Muscle of back (tissue), 11 donors: ENCODE measurements around the gene COTL1. TPM values are rescaled to one million over a fixed set of nuclear protein-coding genes. Genes with fewer than 3 reads are reported as not detected.

Experiments
- DNase-seq, 3 donors: peaks; one replicate each; pipeline versions ENCODE4 v3.0.0 to v3.0.0-alpha.2; 2013
- polyA plus RNA-seq, 10 donors: library from polyadenylated mRNA; unstranded; fragments of 120-200 nt; gene quantifications; one replicate each; pipeline ENCODE4 v1.2.1, GENCODE V29; 2013; ENCODE audit not compliant: insufficient read length in 10 of 10

COTL1 gene
- polyA plus RNA-seq, 10 donors: 23.0 to 43.3 (median 28.5) TPM

DNA sequence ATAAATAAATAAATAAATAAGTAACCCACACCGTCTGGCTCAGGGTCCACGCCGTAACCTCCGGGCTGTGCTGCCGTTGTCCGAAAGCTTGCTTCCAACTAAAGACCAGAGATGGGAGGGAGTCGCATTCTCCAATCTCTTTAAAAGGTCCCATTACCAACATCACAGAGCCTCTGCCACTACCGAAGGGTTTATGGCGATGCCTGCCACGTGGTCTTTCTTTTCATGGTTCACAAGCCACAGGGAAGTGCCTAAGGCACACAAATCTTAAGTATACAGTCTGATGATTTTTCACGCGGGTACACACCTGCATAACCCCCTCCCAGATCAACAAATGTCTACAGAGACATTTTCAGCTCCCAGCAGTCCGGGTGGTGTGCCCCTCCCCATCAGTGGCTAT, 1.4 kb downstream of the COTL1 start:
- no peak for DNase-seq

GRCh38 chr16:84614968-84615813, 2.7 kb downstream of the COTL1 start:
- DNase-seq: peak in 1 of 3 donors; percentile 48

- DNase-seq: no peak
Observed at GRCh38 chr16:84614623-84614967, 3.3 kb downstream of the COTL1 start.

GRCh38 chr16:84614073-84614459, 3.8 kb downstream of the COTL1 start:
- DNase-seq: no peak

GRCh38 chr16:84613408-84614072, 4.3 kb downstream of the COTL1 start:
- no peak for DNase-seq

DNA sequence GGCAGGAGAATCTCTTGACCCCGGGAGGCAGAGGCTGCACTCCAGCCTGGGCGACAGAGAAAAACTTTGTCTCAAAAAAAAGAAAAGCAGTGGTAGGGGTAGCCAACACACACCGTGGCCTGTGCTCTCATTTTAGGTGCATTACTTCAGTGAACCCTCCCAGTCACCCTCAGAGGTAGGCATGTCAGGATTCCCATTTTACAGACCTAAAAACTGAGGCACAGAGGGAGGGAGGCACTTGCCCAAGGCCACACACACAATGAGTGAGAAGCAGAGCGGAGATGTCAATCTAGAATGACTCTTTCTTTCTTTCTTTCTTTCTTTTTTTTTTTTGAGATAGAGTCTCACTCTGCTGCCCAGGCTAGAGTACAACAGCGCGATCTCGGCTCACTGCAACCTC, 5.2 kb downstream of the COTL1 start:
- no peak for DNase-seq

- DNase-seq: no peak
Observed at GRCh38 chr16:84611041-84611440, 6.8 kb downstream of the COTL1 start.

GRCh38 chr16:84610376-84610775, 7.5 kb downstream of the COTL1 start:
- DNase-seq: no peak

DNA sequence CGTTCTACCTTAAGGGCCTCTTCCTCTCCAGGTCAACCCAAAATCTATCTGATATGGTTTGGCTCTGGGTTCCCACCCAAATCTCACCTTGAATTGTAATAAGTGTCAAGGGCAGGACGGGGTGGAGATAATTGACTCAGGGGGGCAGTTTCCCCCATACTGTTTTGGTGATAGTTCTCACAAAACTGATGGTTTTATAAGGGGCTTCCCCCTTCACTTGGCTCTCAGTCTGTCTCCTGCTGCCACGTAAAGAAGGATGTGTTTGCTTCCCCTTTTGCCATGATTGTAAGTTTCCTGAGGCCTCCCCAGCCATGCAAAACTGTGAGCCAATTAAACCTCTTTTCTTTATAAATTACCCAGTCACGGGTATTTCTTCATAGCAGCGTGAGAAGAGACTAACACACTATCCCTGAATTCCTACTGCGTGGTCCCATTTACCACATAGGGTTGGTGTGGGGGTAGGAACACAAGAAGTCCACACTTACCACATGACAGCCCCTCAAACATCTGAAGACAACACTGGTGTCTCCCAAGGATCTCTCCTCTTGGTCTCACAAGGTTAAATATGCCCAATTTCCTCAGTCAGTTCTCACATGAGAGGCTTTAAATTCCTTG, 8.2 kb downstream of the COTL1 start:
- no peak for DNase-seq

GRCh38 chr16:84608282-84608681, 9.6 kb downstream of the COTL1 start:
- DNase-seq: no peak

- no peak for DNase-seq
Observed at GRCh38 chr16:84607694-84608093, 10.2 kb downstream of the COTL1 start.

DNA sequence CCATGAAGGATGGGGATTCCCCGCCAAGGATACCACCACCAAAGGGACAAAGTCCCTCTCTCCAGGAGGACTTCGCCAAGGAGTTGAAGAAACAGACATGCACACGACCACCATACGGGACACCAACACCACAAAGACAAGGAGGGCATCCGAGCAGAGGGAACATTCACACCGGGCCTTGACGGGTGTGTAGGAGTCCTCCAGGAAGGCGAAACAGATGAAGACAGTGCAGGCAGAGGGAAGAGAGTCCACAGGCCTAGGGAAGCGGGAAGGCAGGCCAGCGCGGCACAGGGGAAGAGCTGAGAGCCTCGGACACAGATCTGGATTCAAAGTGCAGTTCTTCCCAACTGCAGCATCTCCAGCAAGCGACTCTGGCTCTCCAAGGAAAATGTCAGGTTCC, 10.8 kb downstream of the COTL1 start:
- no peak for DNase-seq

DNA sequence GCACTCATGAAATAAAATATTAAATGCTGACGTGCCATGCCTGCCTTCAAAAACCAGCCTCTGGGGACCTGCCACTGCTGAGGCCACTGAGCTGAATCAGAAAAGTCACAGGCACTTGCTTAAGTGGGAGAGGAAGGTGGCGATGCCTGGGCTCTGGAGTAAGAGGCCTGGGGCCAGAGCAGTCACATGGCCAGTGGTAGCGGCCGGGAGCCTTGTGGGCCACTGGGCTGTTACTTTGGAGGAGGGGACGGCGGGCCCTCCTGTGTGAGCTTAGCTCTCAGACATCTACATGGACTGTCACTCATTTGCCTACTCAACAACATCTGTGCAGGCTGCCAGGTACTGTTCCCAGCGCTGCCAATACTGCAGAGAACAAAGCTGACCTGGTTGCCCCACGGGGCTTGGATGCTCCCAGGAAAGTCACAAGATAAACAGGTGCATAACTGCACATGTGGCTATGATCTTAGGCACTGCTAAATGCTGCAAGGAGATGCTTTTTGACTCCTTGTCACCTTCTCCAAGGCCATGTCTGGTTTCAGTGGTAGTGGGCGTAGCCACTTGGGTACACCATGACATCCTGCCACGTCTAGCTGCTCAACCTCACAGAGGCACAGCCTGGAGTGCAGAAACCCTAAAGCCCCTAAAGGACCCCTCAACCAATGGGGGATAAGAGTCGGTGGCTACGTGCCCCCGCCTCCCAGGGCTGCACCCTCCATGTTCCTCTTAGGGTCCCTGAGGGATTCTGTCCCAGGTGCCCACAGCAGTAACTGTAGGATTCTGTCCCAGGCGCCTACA, 11.6 kb downstream of the COTL1 start:
- DNase-seq: no peak

DNA sequence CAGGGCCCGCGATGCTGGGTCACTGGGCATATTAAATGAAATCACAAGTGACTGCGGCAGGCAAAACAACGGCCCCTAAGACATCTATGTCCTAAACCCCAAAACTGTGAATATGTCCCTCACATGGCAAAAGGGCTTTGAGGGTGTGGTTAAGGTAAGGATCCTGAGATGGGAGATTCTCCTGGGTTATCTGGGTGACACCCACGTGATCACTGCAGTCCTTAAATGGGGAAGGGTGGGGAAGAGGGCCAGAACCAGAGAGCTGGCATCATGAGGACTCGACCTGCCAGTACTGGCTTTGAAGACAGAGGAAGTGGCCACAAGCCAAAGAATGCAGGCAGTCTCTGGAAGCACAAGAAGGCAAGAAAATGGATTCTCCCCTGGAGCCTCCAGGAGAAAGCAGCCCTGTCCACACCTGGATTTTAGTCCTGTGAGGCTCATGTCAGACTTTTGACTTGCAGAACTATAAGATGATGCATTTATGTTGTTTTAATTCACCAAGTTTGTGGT, 12.5 kb downstream of the COTL1 start:
- DNase-seq: no peak

DNA sequence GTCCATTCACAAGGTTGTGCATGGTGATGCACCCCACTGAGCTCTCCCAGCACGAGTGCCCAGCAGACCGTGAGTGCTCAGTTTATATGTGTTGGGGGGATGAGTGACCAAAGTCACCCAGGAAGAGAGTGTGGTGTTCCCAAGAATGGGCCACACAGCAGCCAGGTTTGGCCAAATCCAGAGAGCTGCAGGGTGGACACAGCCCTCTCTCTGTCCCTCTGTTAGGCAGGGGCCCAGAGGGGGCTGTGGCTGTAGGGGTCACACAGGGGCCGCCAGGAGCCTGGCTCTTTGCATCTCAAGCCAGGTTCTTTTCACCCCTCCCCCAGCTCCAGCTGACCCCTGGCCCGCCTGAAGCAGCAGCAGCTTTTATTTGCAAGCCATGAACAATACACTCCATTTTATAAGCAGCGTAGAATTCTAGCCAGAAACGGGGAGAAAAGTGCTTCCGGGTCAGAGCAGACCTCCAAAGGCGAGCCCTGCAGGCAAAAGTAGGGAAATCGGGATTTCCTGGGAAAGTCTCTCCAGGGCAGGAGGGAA, 13.3 kb downstream of the COTL1 start:
- DNase-seq: no peak

GRCh38 chr16:84603940-84604339, 13.9 kb downstream of the COTL1 start:
- no peak for DNase-seq

DNA sequence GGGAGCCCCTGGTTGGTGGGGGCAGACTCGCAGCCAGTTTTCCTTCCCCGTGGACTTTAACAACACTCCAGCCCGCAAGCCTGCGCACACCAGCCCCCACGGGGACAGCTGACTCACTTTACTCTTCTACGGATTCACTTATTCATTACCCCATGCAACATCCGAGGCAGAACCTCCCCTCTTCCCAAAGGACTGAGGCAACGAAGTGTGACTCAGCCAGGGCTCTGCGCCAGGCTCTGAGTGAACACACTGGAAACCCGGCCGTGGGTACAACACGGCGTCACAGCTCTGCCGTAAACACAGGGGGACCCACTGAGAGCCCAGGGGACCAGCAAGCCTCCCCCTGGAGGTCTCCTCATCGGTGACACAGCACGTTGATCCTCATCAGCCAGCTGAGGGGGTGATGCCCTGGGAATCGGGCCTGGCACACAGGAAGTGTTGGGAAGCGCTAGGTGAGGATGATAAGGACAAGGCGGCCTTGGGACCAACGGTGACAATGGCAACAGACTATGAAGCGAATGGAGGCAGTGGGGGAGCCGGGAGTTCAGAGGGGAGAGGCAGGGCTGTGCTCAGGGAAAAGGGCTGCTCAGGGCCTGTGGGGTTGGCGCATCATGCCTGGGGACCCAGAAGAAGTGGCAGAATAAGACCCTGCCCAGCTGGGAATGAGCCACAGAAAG, 14.6 kb downstream of the COTL1 start:
- DNase-seq: peak in 2 of 3 donors; percentile 49 to 91

DNA sequence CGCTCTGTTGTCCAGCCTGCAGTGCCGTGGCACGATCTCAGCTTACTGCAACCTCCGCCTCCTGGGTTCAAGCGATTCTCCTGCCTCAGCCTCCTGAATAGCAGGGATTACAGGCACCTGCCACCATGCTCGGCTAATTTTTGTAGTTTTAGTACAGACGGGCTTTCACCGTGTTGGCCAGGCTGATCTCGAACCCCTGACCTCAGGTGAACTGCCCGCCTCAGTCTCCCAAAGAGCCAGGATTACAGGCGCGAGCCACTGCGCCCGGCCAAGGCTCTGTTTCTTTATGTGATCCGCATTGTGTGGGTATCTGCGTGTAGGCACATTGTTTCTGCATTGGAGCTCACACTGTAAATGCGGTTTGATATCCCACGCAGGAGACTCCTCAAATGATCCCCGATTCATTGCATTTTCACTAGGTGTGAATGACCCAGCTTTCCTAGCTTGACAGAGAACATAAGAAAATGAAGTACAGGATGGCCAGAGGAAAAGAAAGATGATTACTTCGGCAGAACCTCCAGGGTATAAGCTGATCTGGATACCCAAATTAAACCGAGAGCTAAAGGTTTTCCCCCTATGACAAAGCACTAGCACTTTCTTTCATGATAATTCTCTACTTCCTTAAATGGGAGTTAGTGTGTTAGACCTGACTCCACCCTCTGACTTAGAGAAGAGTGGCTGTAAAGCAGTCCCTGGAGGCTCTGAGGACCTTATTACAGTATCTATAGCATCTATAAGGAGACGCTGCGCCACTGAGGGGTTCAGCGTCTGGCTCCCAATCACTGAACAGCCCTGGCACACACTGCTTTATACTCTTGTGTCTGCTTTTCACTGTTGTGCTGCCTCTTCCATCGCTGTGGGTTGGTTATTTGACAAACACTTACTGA, 17.3 kb downstream of the COTL1 start:
- peak in 1 of 3 donors; percentile 28 for DNase-seq

DNA sequence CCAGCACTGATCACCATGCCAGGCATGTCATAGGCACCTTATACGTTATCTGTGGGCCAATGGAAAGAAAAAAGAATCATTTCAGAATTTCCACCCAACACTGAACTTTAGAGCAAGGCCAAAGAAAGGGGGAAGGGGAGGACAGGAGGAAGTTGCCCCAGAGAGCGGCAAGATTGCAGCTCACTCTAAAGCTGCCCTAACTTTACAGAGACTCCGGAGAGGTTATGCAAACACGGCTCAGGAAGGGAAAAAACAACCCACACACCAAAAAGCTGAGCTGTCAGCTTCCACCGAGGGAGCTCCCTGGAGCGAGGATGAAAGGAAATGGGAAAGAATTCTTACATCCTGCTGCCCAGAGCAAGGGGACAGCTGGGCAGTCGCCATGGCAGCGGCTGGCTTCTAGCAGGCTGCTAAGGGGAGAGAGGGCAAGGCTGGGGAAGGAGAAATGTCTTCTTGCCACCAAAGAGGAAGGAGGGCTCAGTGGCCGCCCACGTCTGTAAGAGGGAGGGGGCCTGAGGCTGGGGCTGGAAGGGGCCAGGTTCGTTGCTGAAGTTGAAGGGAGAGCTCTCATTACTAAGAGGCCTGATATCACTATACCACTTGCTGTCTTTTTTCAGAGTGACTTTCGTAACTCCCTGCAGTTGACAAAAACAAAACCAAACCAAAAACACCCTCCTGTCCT, 18.2 kb downstream of the COTL1 start:
- DNase-seq: peak; percentile 50 to 77 (median 57)
